Neutrophil (primary cell): ENCODE measurements around the gene PSMG3.

Experiments
- H3K27ac ChIP-seq: fragments of 200-600 bp; sonication (generic); 2 replicates; pipeline ENCODE4 v1.5.1; 2016; ENCODE audit warnings: mild to moderate bottlenecking, moderate library complexity
- H3K27me3 ChIP-seq: fragments of 200-600 bp; sonication (generic); 2 replicates; pipeline ENCODE4 v1.6.0; 2016; ENCODE audit warnings: mild to moderate bottlenecking
- H3K36me3 ChIP-seq: fragments of 200-600 bp; sonication (generic); 2 replicates; pipeline ENCODE4 v1.5.1; 2017
- H3K4me1 ChIP-seq, 2 experiments: fragments of 200-600 bp in 1 of 2; sonication (generic) in 1 of 2; 1 replicate in 1 of 2; 2 replicates in 1 of 2; pipeline versions ENCODE4 v1.5.1 to v1.6.1; 2013 to 2016; ENCODE audit warnings: low read depth in 1 of 2, low read length in 1 of 2, mild to moderate bottlenecking in 1 of 2, moderate library complexity in 1 of 2; ENCODE audit not compliant: control insufficient read depth in 1 of 2, insufficient read depth in 1 of 2
- H3K4me3 ChIP-seq, 2 experiments: fragments of 200-600 bp in 1 of 2; sonication (generic) in 1 of 2; 1 replicate in 1 of 2; 2 replicates in 1 of 2; pipeline ENCODE4 v1.5.1; 2013 to 2016; ENCODE audit warnings: low read depth in 1 of 2, low read length in 1 of 2, mild to moderate bottlenecking in 1 of 2, moderate library complexity in 1 of 2
- H3K9me3 ChIP-seq: fragments of 200-600 bp; sonication (generic); 2 replicates; pipeline ENCODE4 v1.5.1; 2016
- TF ChIP-seq, protein P1 (sequence below): fragments of 200-600 bp; sonication (generic); IDR thresholded peaks from 2 replicates; pipeline ENCODE4 v1.5.1; 2016; ENCODE audit warnings: antibody characterized with exemption

Gene PSMG3

GRCh38 chr7:1610678-1611302 lies 41.0 kb upstream of the PSMG3 start:
- peaks cover 6% of the 10 kb centered on the region for H3K27me3 ChIP-seq
- H3K36me3 ChIP-seq: no peaks in the 10 kb centered on the region
- H3K27ac ChIP-seq: no peak overlapping the region
- H3K4me1 ChIP-seq: no peaks in the 10 kb centered on the region
- TF ChIP-seq, protein P1, sequence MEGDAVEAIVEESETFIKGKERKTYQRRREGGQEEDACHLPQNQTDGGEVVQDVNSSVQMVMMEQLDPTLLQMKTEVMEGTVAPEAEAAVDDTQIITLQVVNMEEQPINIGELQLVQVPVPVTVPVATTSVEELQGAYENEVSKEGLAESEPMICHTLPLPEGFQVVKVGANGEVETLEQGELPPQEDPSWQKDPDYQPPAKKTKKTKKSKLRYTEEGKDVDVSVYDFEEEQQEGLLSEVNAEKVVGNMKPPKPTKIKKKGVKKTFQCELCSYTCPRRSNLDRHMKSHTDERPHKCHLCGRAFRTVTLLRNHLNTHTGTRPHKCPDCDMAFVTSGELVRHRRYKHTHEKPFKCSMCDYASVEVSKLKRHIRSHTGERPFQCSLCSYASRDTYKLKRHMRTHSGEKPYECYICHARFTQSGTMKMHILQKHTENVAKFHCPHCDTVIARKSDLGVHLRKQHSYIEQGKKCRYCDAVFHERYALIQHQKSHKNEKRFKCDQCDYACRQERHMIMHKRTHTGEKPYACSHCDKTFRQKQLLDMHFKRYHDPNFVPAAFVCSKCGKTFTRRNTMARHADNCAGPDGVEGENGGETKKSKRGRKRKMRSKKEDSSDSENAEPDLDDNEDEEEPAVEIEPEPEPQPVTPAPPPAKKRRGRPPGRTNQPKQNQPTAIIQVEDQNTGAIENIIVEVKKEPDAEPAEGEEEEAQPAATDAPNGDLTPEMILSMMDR: no peak
- H3K9me3 ChIP-seq: no peaks in the 10 kb centered on the region
- H3K4me3 ChIP-seq: no peak overlapping the region

GRCh38 chr7:1610013-1610677 lies 40.3 kb upstream of the PSMG3 start:
- Histone ChIP-seq H3K27me3 (peaks cover 11% of the 10 kb centered on the region), H3K27ac (no peak overlapping the region), H3K4me3 (no peak overlapping the region), H3K9me3 (no peaks in the 10 kb centered on the region), H3K36me3 (no peaks in the 10 kb centered on the region), H3K4me1 (no peaks in the 10 kb centered on the region)
- TF ChIP-seq, protein P1: no peak

- peaks cover 11% of the 10 kb centered on the region for H3K27me3 ChIP-seq
- no peak overlapping the region for H3K27ac ChIP-seq
- H3K4me3 ChIP-seq: no peak overlapping the region
- H3K36me3 ChIP-seq: no peaks in the 10 kb centered on the region
- TF ChIP-seq, protein P1: no peak
- H3K4me1 ChIP-seq: no peaks in the 10 kb centered on the region
- H3K9me3 ChIP-seq: no peaks in the 10 kb centered on the region
Measured at GRCh38 chr7:1609023-1609422, 39.2 kb upstream of the PSMG3 start.

DNA sequence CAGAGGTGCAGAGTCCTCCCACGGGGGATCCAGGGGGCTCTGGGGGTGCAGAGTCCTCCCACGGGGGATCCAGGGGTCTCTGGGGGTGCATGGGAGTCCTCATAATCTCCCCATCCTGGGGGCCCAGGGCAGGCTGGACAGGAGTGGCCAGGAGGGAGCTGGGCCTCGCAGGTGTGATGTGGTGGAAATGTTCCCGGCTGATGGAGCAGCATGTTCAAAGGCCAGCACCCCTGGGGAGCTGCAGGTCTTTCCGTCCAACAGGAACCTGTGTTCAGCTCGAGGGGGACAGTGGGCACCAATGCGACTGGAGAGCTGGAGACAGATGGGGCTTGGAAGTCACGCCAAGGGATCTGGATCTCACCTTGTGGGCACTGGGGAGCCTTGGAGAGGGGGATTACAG lies 38.5 kb upstream of the PSMG3 start:
- H3K36me3 ChIP-seq: no peaks in the 10 kb centered on the region
- peaks cover 11% of the 10 kb centered on the region for H3K27me3 ChIP-seq
- TF ChIP-seq, protein P1: no peak
- no peaks in the 10 kb centered on the region for H3K9me3 ChIP-seq
- H3K4me1 ChIP-seq: no peaks in the 10 kb centered on the region
- H3K27ac ChIP-seq: no peak overlapping the region
- no peak overlapping the region for H3K4me3 ChIP-seq

- TF ChIP-seq, protein P1: no peak
- no peak overlapping the region for H3K27ac ChIP-seq
- no peaks in the 10 kb centered on the region for H3K9me3 ChIP-seq
- H3K4me3 ChIP-seq: no peak overlapping the region
- H3K36me3 ChIP-seq: no peaks in the 10 kb centered on the region
- H3K27me3 ChIP-seq: peaks cover 11% of the 10 kb centered on the region
- no peaks in the 10 kb centered on the region for H3K4me1 ChIP-seq
Measured at GRCh38 chr7:1607696-1608095, 37.9 kb upstream of the PSMG3 start.
